Stimulated activated CD8-positive, alpha-beta memory T cell treated with anti-CD3 and anti-CD28 coated beads, Interleukin-15, amount 100 ng/mL, for 48 hours (primary cell): Measurements from ENCODE around the gene NRXN3.

Experiments
- DNase-seq, 2 donors: peaks; one replicate each; pipeline ENCODE4 v3.0.0-alpha.2; 2020; ENCODE audit warnings: low read depth in 2 of 2

Gene NRXN3

DNA sequence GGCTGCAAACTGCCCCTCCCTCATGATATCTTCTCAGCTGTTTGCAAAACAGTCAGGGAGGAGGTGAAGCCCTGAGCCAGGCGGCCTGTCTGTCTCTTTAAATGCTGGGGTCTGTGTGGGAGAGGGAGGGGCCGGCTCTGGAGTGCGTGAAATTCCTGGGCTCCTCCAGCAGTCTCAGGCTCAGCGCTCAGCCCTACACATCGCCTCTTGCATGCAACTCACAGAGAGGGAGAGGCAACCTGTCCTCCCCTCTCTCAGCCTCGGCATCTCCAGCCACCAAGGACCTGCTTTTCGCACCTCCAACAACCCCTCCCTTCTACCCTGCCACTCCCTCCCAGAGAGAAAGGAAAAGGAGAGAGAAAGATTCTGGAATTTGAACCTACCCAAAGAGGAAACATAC lies at the start of gene NRXN3:
NRXN3 (plus strand) TSS at position 171 of the 400 bp plus-strand sequence. CDS start 72,721 bp downstream, outside the sequence.
- DNase-seq: no peak

DNA sequence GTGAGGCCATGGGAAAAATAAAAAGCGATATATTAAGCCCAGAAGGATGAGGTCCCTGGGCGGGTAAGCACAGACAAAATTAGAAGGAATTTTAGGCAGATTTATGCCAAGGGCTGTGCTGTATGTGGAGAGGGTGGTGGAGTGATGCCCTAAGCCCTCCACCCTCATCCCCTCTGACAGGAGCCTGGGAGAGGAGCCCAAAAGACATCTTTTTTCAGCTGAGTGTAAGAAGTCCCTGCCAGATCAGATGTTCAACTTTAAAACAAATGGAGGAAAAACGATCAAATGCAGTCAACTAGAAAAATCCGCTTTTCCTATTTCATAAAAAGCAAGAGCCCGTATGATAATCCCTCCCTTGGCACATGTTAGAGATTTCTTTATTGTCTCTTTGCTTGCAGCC lies 47.7 kb upstream of the NRXN3 start:
- DNase-seq: no peak

DNA sequence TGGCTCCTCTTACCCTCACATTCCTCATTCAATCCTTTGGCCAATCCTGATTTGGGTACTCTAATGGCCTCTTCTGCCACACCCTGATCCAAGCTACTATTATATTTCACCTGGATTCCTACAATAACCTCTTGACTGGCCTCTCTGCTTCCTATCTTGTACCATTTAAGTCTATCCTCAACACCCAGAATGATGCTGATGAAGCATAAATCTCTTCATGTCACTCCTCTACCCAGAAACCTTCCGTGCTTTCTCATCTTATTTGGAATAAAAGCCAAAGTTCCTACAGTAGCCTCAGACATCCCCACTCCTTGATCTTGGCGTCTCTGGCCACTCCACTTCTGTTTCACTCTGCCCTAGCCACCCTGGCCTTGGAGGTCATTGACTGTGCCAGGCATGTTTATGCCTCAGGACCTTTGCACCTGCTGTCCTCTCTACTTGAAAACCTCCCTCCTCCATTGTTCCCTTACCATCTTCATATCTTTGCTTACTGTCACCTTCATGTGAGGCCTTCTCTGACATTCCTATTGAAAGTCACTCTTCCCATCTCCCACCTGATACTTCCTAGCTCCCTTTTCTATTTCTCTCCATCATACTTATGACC lies 46.4 kb upstream of the NRXN3 start:
- DNase-seq: no peak

DNA sequence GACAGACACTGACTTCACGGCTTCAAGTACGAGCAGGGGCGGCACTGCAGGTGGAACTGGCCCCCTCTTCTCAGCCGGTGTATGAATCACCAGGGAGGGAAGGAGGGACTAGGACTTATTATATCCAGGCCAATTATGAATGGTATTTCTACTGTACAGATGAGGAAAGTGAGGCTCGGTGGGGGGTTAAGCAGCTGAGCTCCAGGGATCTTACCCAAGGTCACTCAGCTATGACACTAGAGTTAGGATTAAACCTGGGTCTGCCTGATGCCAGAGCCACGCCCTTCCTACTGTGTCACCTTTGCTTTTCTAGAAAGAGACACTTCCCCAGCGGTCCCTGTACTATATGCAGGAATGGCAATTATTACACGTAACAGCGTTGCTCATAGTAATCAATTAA lies 42.2 kb upstream of the NRXN3 start:
- no peak for DNase-seq

DNA sequence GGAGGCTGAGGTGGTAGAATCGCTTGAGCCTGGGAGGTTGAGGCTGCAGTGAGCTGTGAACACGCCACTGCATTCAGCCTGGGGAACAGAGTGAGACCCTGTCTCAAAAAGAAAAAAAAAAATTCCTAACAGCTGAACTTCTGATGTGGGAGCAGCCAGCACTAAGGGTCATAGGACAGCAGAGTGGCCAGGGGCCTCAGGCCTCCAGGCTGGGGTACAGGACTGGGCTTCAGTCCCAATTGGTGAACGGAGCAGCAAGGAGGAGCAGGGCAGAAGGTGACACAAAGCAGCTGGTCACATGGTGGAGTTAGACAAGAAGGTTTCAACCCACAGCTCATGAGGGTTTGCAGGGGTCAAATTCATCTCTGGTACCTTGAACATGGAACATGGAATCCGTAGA lies 40.8 kb upstream of the NRXN3 start:
- no peak for DNase-seq

DNA sequence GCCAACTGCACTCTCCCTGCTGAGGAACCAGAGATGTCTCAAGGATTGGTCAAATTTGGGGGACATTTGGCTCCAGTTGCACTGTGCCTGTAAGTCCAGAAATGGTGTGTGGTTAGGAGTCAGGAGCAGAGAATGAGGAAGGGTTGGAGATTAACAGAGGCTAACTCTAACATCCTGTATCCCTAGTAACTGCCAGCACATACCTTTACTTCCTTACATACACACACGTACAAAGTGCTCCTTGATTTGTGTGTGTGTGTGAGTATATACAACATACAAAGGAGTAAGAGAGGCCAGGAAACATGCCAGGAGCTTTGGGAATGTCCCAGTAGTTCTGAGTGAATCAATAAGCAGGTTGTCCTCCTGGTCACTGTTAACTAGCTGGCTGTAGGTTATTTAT lies 39.8 kb upstream of the NRXN3 start:
- no peak for DNase-seq

DNA sequence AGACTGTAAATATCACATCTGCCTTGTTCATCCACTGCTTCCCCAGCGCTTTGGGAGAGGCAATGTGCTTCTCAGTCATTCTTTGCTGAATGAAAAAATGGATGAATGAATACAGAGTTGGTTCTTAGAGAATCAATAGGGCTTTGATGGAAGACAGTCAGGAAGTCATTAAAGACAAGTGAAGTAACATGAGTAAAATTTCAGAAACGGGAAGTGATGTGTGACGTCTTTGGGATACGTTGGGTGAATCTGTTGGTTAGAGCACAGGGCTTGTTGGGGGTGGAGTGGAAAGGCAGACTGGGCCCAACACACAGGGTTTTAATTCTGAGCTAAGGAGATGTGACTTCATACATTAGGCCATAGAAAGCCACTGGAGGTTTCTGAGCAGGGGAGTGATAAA lies 39.0 kb upstream of the NRXN3 start:
- DNase-seq: no peak

DNA sequence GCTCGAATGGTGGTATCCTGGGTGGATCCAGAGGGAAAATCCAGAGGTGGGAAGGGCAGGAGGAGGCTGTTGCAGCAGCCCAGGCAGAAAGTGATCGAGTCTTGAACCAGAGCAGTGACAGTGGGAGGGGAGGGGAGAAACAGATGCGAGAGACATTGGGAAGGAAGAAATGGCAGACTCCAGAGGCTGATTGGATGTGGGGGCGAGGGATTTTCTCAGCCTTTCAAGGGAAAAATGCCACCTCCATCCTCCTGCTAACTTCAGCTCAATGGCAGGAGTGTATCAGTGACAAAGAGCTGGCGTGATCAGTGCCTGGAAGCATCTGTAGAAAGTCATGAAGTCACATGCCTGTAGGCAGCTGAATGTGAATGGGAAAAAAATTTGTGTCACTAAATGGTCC lies 38.6 kb upstream of the NRXN3 start:
- DNase-seq: no peak

DNA sequence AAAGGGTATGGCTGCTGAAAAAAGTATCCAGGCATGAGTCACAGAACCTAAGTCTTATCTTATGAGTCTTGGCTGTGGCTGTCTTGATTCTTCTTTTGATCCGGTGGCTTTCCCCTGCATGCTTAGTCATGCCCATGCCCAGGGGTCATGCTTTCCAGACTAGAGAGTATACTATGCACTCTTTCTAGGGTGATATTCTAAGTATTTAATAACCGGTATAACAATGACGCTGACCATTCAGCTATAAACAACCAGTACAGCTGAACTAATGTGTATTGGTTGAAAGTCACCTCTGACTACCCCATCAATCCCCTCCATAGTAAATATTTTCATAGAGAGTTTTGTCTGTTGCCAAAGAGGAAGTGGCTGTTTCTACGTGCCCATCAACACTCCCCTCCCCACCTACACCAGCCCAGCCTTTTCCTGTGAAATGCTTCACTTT lies 34.7 kb upstream of the NRXN3 start:
- peak in 1 of 2 donors; percentile 2 for DNase-seq

DNA sequence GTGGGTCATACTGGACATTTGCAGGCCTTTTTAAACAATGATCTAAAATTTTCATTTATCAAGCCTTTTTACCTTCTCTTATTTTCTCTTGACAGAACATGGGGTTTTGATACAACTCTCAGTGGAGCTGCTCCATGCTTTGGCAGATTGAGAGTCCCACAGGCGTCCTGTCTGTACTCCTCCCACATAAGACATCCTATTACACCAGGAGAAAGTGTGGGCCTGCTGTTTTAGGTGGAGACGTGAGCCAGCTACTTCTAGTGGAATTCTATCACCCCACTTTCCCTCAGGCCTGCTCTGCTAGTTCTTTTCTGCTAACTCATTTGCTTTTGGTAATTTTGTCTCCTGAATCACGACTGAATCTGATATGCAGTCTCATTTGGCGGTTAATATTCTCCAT lies 33.5 kb upstream of the NRXN3 start:
- no peak for DNase-seq

DNA sequence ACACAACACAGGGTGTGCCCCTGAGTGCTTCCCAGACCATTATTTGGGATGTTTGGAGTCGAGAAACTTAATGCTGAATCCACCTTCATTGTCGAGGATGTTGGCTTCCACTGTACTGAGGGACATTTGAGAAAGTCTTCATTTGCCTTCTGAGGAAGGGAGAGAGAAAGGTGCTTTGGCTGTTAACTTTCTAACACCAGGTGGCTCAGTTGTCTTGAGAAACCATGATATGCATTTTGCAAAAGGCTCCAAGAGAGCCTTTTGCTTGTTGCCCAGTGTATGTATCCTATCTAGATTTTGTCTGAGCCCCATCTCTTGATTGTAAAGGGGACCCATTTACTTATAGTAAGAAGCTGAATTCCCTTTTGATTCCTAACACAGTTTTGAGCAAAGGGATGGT lies 28.6 kb upstream of the NRXN3 start:
- DNase-seq: no peak

DNA sequence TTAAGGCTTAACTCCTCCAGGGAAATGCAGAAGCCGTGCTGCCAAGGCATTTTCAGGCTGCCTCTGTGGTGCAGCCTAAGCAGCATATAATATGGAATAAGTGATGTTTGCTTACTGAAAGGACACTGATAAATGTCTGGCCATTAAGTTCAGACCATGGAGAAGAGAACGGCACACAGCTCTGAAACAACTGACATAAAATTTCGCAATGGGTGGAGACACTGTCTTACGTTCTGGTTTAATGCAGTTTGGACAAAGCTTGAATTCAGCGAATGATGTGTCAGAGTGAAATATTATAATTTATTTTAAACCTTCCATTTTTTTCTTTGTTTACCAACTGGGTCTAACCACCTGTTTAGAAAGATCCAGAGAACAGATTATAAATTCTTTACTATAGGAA lies 27.2 kb upstream of the NRXN3 start:
- no peak for DNase-seq

DNA sequence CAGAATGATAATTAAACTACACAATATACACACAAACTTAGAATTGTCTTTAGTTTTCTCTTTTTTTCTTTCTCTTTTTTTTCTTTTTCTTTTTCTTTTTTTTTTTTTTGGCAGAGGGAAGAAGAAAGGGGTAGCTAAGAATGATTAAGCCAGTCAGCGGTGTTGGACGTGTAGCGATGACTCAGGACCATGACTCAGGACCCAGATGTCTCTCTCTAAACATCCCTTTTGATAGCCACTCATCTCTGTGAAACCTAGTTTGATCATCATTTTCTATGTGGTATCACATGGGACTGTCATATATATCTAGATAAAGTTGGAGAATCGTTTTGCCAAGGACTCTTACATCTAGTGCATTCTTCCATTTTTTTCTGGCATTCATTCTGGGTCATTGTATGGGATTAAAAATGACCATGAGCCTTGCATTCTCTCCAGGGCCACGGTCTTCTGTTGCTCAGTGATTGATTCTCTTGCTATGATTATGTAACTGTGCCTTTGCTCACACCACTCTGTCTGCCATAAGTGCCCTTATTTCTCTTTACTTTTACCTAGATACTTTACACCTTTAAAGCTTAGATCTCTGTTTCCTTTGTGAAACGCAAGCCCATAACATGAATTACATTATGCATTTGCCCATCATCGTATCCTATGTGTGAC lies 26.6 kb upstream of the NRXN3 start:
- DNase-seq: no peak

DNA sequence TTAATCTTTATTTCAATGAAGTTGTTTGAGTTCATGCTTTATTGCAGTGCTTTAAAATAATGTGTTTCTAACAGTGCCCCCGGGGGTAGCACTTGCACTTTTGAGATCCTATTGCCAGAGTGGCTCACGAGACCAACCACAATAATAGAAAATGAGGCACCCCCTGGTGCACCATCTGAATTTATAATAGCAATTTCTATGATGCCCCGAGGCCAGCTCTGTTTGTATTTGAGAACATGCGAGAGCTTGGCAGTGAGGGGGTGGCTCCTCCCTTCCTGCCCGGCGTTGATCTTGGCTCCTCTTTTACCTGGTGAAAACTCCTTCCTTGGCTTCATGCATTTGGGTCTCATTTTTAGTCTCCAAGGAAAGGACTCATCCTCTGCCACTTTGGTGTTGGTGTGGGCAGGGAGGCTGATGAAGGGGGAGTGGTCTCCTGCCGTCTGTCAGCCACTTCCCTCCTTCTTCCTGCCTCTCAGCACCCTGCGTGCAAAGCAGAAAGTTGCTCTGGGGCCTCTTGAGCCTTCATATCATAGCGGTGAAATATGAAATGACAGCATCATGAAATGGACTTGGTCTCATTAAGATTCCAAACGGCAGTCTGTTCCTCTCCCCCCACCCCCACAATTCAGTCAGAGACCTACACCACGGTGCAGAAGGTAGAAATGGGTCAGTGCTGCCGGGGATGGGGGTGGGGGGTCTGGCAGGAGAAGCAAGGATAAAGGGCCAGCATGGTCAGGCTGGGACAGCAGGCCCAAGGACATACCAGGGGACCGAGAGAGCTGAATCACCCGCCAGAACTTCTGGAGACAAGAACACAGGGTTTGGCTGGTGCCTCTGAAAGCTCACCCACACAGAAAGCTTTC lies 17.7 kb upstream of the NRXN3 start:
- DNase-seq: no peak

DNA sequence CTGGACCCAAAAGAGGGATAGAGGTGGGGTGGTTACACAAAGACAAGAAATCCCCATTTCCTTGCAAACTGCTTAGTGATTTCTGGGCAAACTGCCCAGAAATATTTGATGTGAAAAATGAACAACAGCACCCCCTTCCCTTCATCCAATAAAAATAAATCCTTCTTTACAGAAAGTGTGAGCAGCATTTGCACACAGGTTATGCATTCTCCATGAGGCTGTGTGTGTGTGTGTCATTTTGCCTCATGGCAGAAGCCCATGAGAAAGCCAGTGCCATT lies 17.2 kb upstream of the NRXN3 start:
- DNase-seq: no peak

DNA sequence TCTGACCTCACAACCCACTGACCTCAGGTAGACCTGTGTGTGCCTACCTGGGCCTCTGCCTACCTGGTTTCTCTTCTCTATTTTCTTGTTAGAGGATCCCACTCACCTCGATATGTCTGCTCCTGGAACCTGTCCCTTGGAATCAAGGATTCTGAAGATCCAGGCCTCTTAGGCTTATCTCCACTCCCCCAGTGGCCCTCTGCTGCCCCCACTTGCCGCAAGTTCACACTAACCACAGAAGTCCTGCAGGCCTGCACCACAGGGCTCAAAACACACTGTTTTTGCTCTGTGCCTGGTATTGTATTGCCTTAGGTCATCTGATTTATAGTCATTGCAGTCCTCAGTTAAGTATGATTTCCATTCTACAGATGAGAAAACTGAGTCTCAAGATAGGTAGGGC lies 15.3 kb upstream of the NRXN3 start:
- DNase-seq: no peak

DNA sequence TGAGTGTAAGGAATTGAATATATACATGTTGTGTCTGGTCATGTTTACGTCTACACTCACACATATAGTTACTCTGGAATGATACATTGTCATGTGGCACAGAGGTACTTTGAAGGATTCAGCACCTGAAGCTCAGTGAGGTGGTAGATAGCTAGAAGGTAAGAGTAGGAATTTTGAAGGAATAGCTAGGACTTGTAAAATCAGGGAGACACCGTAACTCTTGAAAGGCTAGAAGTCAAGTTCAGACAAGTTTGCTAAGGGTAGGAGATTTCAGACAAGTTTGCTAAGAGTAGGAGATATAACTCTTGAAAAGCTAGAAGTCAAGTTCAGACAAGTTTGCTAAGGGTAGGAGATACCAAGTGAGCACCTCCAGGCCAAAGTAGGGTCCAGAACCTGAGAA lies 14.0 kb upstream of the NRXN3 start:
- DNase-seq: no peak

DNA sequence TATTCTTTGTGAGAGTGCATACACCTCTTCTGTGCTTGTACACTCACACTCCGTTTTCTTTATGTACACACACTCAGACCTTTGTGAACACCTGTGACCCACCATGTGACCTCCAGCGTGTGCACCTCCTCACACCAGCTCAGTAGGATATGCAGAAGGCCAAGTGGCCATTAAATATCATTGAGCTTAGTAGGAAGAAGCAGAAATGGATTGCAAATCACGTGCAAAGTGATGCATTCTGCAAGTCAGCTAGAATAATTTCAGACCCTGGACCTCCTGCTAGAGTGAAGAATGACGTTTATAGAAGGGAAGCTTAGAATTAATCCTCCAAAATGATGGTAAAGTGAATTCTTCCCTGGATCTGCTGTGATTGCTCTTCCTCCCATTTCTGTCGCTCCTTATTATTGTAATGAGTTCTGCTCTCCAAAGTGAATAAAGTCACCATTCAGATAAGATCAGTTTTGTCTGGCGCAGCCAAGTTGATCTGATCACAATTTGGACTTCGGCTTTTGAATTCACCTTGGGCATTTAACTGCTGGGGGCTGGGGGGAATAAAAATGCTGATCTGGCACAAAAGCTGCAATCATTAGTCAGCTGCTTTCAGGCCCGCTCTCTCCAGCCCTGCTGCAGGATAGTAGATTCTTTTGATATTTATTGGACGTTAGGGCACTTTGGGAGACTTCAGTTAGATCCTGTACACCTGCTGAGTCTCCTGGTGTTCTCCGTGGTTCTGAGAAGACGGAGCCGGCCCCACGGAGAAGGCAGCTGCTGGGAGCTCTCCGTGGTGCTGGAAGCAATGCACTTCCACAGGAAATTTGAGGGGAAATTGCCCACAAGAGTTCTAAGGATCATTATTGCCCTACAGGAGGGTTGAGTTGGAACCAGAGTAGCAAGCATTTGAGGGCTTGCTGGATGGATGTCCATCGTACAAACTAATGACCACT lies 12.4 kb upstream of the NRXN3 start:
- no peak for DNase-seq

DNA sequence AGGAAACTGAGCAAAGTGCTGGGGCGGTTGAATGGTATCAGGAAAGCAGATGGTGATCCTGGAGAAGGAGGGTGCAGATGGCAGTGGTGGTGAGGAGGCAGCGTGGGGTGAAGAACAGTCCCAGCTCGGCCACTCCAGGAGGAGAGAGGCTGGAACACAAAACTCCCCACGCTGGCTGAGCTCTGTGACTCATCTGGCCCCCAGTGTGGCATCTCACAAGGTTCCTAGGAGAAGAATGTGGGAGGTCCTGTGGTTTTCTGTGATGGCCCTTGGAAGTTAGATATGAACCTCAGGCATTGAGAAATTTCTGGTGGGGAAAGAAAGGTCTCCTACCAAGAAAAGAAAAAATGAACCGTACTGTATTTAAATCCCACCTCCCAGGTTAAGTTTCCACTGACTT lies 8.0 kb upstream of the NRXN3 start:
- no peak for DNase-seq

DNA sequence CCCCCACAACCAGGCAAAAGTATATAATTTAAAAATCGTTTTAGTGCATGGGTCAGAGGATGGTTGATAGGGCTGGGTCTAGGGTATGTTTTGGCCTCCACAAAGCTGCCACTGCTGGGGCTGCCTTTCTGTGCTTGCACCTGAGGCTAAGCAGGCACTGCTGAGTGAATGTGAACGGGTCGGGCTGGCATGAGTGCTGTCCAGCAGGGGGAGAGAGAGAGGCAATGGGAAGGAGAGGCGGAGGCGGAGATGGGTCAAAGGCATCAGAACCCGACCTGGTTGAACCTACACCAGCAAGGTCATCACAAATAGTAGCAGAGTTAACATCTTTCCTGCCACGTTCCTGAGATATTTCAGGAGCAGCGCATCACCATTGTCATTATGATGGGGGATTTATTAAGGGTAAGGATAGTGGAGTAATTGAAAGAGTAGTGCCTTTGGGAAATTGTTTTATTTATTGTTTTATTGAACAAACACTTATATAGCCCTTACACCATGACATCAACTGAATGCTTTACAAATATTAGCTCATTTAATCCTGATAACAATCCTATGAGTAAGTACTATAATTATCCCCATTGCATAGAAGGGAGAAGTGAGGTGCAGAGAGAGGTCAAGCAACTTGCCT lies 5.8 kb upstream of the NRXN3 start:
- DNase-seq: peak in 1 of 2 donors; percentile 5

DNA sequence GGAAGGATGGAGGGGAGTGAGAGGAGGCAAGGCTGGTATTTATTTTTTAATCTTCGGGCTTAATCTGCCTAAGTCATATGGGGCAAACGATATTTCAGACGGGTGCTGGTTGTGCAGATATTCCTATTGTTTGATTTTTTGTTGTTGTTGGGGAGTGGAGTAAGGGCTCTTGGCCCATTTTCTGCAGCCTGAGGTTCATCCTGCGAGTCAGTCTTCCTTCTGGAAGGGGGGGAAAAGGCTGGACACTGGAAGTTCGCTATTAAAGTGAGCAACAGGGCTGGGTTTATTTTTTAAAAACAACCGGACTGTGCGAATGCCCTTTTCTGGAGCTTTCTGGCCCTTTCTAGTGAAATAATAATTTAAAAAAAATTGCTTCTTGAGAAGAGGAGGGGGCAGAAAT lies 2.3 kb downstream of the NRXN3 start:
- no peak for DNase-seq
